K562 (cell line): ENCODE results near the gene ZIC3. TPM values are rescaled to one million over a fixed set of nuclear protein-coding genes. Genes with fewer than 3 reads are reported as not detected.

Experiments used
- ATAC-seq: fragments of 200-7000 bp; cut with Tn5 transposase; 3 replicates; pipeline ENCODE4 v1.9.1; 2020; ENCODE audit warnings: moderate library complexity
- BruUV-seq: library from RNA; stranded (reverse); fragments of 400-500 nt; replicated peaks from 2 replicates; lab custom pipeline; 2021; lab: Mats Ljungman, UMichigan
- CTCF ChIA-PET: fragments of 300-600 bp; formaldehyde crosslinking; extraction: SDS; loops from one replicate; lab custom pipeline; 2021; ENCODE audit warnings: low intra/inter-chr PET ratio; lab: Yijun Ruan, JAX
- POLR2A ChIA-PET: fragments of 300-600, 350-650 bp; sonication (Branson Sonifier 250); formaldehyde crosslinking; extraction: SDS; loops from one replicate; lab custom pipeline; 2021; ENCODE audit warnings: antibody characterized with exemption, inconsistent platforms; lab: Yijun Ruan, JAX
- DNase-seq, 4 experiments: peaks; one replicate each; pipeline versions ENCODE4 v3.0.0 to v3.0.0-alpha.2; 2011 to 2018; ENCODE audit warnings: low spot score in 3 of 4, mixed read lengths in 3 of 4; ENCODE audit errors: extremely low read depth in 1 of 4
- FAIRE-seq: peaks from 2 replicates; lab custom pipeline; 2011; peaks lifted over from hg19 to GRCh38; lab: Jason Lieb, UNC
- H2AFZ ChIP-seq: 2 replicates; pipeline ENCODE4 v1.6.0; 2011; ENCODE audit warnings: low read depth, low read length, control low read depth, inconsistent platforms
- H3K27ac ChIP-seq: fragments of 200-600 bp; 3 replicates; pipeline ENCODE4 v1.8.0; 2011; ENCODE audit warnings: low read depth, mild to moderate bottlenecking, control low read depth, inconsistent platforms, low read length, moderate library complexity, mixed read lengths; ENCODE audit errors: extremely low read depth
- H3K27me3 ChIP-seq, 2 experiments: fragments of 300-600 bp in 1 of 2; 2 replicates in 1 of 2; 3 replicates in 1 of 2; pipeline versions ENCODE4 v1.6.0 to v1.8.0; 2011; ENCODE audit warnings: inconsistent platforms in 2 of 2, low read length in 2 of 2, mild to moderate bottlenecking in 1 of 2, mixed read lengths in 1 of 2, moderate library complexity in 1 of 2; ENCODE audit not compliant: control insufficient read depth in 2 of 2, insufficient read depth in 2 of 2
- H3K36me3 ChIP-seq: fragments of 300-600 bp; 3 replicates; pipeline ENCODE4 v1.8.0; 2011; ENCODE audit warnings: mild to moderate bottlenecking, low read length, inconsistent platforms; ENCODE audit not compliant: control insufficient read depth, insufficient read depth
- H3K4me1 ChIP-seq, 2 experiments: fragments of 200-600 bp in 1 of 2; replicated peaks in 1 of 2; 2 replicates in 1 of 2; 3 replicates in 1 of 2; pipeline versions ENCODE4 v1.5.1 to v1.8.0; 2011; ENCODE audit warnings: inconsistent platforms in 2 of 2, low read length in 2 of 2, mild to moderate bottlenecking in 1 of 2, mixed read lengths in 1 of 2, moderate library complexity in 1 of 2; ENCODE audit not compliant: control insufficient read depth in 2 of 2, insufficient read depth in 2 of 2
- H3K4me2 ChIP-seq: 2 replicates; pipeline ENCODE4 v1.6.1; 2011; ENCODE audit warnings: low read length, control low read depth, inconsistent platforms, mixed read lengths; ENCODE audit not compliant: insufficient read depth
- H3K4me3 ChIP-seq: fragments of 200-600 bp; sonication (generic), shearing (Covaris generic); 2 replicates; pipeline ENCODE4 v1.5.1; 2016; ENCODE audit warnings: control low read depth, inconsistent platforms
- H3K79me2 ChIP-seq: fragments of 200-600 bp; 3 replicates; pipeline ENCODE4 v1.8.0; 2011; ENCODE audit warnings: low read length, inconsistent platforms; ENCODE audit not compliant: control insufficient read depth, insufficient read depth
- H3K9ac ChIP-seq, 2 experiments: 2 replicates each; pipeline versions ENCODE4 v1.6.0 to v1.6.1; 2011; ENCODE audit warnings: low read depth in 2 of 2, low read length in 2 of 2, control low read depth in 1 of 2, inconsistent platforms in 1 of 2, mild to moderate bottlenecking in 1 of 2, mixed read lengths in 1 of 2; ENCODE audit not compliant: insufficient read depth in 1 of 2
- H3K9me1 ChIP-seq: one replicate; pipeline ENCODE4 v1.6.0; 2011; ENCODE audit warnings: inconsistent platforms, mild to moderate bottlenecking, low read length, moderate library complexity; ENCODE audit not compliant: control insufficient read depth, insufficient read depth
- H3K9me3 ChIP-seq: replicated peaks from 2 replicates; pipeline ENCODE4 v1.5.1; 2011; ENCODE audit warnings: low read depth, low read length, inconsistent platforms; ENCODE audit not compliant: control insufficient read depth, insufficient read depth
- H4K20me1 ChIP-seq: replicated peaks from 2 replicates; pipeline ENCODE4 v1.6.1; 2011; ENCODE audit warnings: low read length, inconsistent platforms, mixed read lengths; ENCODE audit not compliant: control insufficient read depth, insufficient read depth
- GATAD2A ChIP-seq: fragments of 450-650 bp; IDR thresholded peaks from 2 replicates; pipeline ENCODE4 v1.6.1; 2017
- KAT8 ChIP-seq: fragments of 450-650 bp; IDR thresholded peaks from 2 replicates; pipeline ENCODE4 v1.6.1; 2016; ENCODE audit warnings: low read depth, mild to moderate bottlenecking
- POLR2AphosphoS5 ChIP-seq: IDR thresholded peaks from 2 replicates; pipeline ENCODE4 v1.6.1; 2011; ENCODE audit warnings: mild to moderate bottlenecking, low read depth, low read length, moderate library complexity; ENCODE audit not compliant: control insufficient read depth, insufficient read depth
- RB1 ChIP-seq: fragments of 450-650 bp; IDR thresholded peaks from 2 replicates; pipeline ENCODE4 v1.6.1; 2017; ENCODE audit warnings: low read depth, mild to moderate bottlenecking
- TAF1 ChIP-seq: IDR thresholded peaks from 2 replicates; pipeline ENCODE4 v1.6.1; 2011; ENCODE audit warnings: mild to moderate bottlenecking, low read length, moderate library complexity; ENCODE audit not compliant: insufficient read depth, control insufficient read depth, severe bottlenecking; ENCODE audit errors: extremely low read depth
- TCF7L2 ChIP-seq: fragments of 150-350 bp; IDR thresholded peaks from 2 replicates; pipeline ENCODE4 v1.6.1; 2016; ENCODE audit warnings: low read depth, mild to moderate bottlenecking, low read length, moderate library complexity
- ZNF134 ChIP-seq: fragments of 250-450 bp; sonication (Bioruptor Pico); conservative IDR thresholded peaks from 2 replicates; pipeline ENCODE4 v1.4.0; 2020
- ZNF507 ChIP-seq: conservative IDR thresholded peaks from 2 replicates; pipeline ENCODE4 v1.6.1; 2017; ENCODE audit warnings: missing genetic modification characterization, missing compliant biosample characterization
- ZNF584 ChIP-seq: fragments of 200-800 bp; sonication (Bioruptor generic); IDR thresholded peaks from 2 replicates; pipeline ENCODE4 v1.6.1; 2016; ENCODE audit warnings: low read depth, mild to moderate bottlenecking, missing genetic modification characterization, missing compliant biosample characterization
- WGBS: fragments of 100-300 bp; shearing (Covaris generic); methylation state at CpG from one replicate; pipeline ENCODE4 v1.1.6; 2016; ENCODE audit warnings: low coverage, mixed read lengths; ENCODE audit not compliant: insufficient coverage; ENCODE audit errors: missing lambda C conversion rate; 5-methylcytosine and 5-hydroxymethylcytosine counted together
- in situ Hi-C: fragments of 300-500 bp; cut with MboI; formaldehyde crosslinking; loops from 4 replicates; pipeline ENCODE4 v1.15.0; 2018; ENCODE audit warnings: inconsistent platforms, mixed read lengths
- intact Hi-C: fragments of 100-400 bp; cut with micrococcal nuclease; formaldehyde crosslinking; loops from 2 replicates; pipeline ENCODE4 v1.14.2; 2022
- polyA plus RNA-seq, 8 experiments: library from polyadenylated mRNA; depleted of rRNA in 4 of 8; stranded (reverse) in 5 of 8; unstranded in 3 of 8; fragments of >200 nt; fragmentation: Nextera tagmentation in 2 of 8; fragmentation: Illumina TruSeq in 1 of 8; extraction: Ambion mirVana in 2 of 8; extraction: Trizol in 1 of 8; gene quantifications; 2 replicates each; pipeline versions ENCODE4 v1.2.1 to v1.2.3, GENCODE V29; 2011 to 2014; ENCODE audit warnings: inconsistent platforms in 1 of 8, missing spikeins in 1 of 8
- total RNA-seq, 7 experiments: library from RNA; depleted of rRNA in 6 of 7; stranded (reverse); fragments of >200 nt in 6 of 7; fragmentation: Illumina TruSeq in 2 of 7; extraction: Trizol in 2 of 7; gene quantifications; 2 replicates each; pipeline versions ENCODE4 v1.2.1 to v1.2.3, GENCODE V29; 2011 to 2021; ENCODE audit warnings: low replicate concordance in 1 of 7
- TF ChIP-seq, protein P1 (sequence below): fragments of 450-650 bp; formaldehyde crosslinking; IDR thresholded peaks from 2 replicates; pipeline ENCODE4 v1.4.0; 2020; ENCODE audit warnings: mild to moderate bottlenecking, moderate library complexity
- TF ChIP-seq, protein P2 (sequence below): sonication (generic); formaldehyde crosslinking; IDR thresholded peaks from 2 replicates; pipeline ENCODE4 v1.8.0; 2022; ENCODE audit warnings: mild to moderate bottlenecking, missing genetic modification reagents, borderline replicate concordance
- TF ChIP-seq, protein P3 (sequence below): sonication (generic); formaldehyde crosslinking; IDR thresholded peaks from 2 replicates; pipeline ENCODE4 v1.8.0; 2022; ENCODE audit warnings: mild to moderate bottlenecking, missing genetic modification reagents

ZIC3 gene
- total and polyA plus RNA-seq, 9 of the 15 experiments (the other 6 are each of a cell fraction or from before 2014, with no cell fraction given) = not detected

DNA sequence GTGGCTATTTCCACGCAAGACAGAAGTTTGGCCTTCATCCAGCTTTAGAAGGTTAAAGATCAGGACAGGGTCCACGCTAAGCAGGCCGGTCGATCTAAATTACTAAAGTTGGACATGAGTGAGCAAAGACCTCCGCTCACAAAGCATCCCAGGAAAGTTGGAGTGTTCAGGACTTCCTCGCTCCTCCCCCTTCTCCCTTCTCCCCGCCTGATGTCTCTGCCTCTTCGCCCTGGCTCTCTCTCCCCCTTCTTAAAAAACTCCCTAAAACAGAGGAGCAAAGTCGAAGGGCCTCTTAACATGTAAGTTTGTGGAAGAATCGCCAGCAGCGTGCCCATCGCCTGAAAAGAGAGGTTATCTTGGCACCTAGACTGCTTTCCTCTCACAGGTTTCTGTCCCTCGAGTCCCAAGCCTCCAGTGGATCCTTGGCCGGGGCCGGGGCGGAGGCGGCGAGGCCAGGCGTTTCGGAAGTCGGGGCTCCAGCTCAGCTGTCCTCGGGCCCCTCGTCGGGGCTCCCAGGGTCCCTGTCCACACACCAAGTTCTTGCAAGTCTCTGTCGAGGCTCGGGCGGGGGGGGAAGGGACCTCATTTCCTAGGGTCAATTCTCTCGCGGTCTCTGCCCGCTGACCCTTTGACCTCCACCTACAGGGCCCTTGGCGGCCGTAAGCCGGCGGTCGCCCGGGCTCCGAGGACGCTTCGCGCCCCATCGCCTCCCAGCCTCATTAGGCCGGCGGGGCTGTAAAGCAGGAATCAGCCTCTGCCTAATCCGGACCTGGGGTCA, 7.6 kb downstream of the ZIC3 start:
- H4K20me1 ChIP-seq = no peaks in the 10 kb centered on the region
- H3K27ac ChIP-seq = no peak overlapping the region
- no TSS peak for BruUV-seq
- H3K9me3 ChIP-seq = no peaks in the 10 kb centered on the region
- ChIA-PET CTCF (no interaction called here), POLR2A (no interaction called here)
- DNase-seq = no peak
- H3K4me3 ChIP-seq = no peak overlapping the region
- no peak overlapping the region for H2AFZ ChIP-seq
- in situ Hi-C loops (no loop called here), intact Hi-C loops (no loop called here)
- TF ChIP-seq POLR2AphosphoS5 (no peak), ZNF584 (CRISPR knock-in tag) (no peak), RB1 (no peak), TAF1 (no peak), ZNF134 (CRISPR knock-in tag) (no peak), KAT8 (no peak), TCF7L2 (no peak), GATAD2A (no peak), ZNF507 (tag) (no peak)
- TF ChIP-seq, protein P1, sequence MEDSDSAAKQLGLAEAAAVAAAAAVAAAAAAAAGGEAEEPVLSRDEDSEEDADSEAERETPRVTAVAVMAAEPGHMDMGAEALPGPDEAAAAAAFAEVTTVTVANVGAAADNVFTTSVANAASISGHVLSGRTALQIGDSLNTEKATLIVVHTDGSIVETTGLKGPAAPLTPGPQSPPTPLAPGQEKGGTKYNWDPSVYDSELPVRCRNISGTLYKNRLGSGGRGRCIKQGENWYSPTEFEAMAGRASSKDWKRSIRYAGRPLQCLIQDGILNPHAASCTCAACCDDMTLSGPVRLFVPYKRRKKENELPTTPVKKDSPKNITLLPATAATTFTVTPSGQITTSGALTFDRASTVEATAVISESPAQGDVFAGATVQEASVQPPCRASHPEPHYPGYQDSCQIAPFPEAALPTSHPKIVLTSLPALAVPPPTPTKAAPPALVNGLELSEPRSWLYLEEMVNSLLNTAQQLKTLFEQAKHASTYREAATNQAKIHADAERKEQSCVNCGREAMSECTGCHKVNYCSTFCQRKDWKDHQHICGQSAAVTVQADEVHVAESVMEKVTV (CRISPR knock-in tag) = no peak
- TF ChIP-seq, protein P2, sequence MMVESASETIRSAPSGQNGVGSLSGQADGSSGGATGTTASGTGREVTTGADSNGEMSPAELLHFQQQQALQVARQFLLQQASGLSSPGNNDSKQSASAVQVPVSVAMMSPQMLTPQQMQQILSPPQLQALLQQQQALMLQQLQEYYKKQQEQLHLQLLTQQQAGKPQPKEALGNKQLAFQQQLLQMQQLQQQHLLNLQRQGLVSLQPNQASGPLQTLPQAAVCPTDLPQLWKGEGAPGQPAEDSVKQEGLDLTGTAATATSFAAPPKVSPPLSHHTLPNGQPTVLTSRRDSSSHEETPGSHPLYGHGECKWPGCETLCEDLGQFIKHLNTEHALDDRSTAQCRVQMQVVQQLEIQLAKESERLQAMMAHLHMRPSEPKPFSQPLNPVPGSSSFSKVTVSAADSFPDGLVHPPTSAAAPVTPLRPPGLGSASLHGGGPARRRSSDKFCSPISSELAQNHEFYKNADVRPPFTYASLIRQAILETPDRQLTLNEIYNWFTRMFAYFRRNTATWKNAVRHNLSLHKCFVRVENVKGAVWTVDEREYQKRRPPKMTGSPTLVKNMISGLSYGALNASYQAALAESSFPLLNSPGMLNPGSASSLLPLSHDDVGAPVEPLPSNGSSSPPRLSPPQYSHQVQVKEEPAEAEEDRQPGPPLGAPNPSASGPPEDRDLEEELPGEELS (CRISPR knock-in tag) = no peak
- TF ChIP-seq, protein P3, sequence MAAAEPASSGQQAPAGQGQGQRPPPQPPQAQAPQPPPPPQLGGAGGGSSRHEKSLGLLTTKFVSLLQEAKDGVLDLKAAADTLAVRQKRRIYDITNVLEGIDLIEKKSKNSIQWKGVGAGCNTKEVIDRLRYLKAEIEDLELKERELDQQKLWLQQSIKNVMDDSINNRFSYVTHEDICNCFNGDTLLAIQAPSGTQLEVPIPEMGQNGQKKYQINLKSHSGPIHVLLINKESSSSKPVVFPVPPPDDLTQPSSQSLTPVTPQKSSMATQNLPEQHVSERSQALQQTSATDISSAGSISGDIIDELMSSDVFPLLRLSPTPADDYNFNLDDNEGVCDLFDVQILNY (CRISPR knock-in tag) = no peak
- H3K9ac ChIP-seq = no peak overlapping the region
- no peaks in the 10 kb centered on the region for H3K36me3 ChIP-seq
- no peak for ATAC-seq
- H3K27me3 ChIP-seq = no peaks in the 10 kb centered on the region
- no peaks in the 10 kb centered on the region; a peak in 1 of 5 replicates for H3K4me1 ChIP-seq
- no peaks in the 10 kb centered on the region for H3K79me2 ChIP-seq
- 4% methylated on average over 11 of the region's 44 CpGs for WGBS
- H3K9me1 ChIP-seq = no peaks in the 10 kb centered on the region
- no peak for FAIRE-seq
- H3K4me2 ChIP-seq = no peak overlapping the region
